Natural killer cell (primary cell): ENCODE data around the gene RNF181. TPM values are rescaled to one million over a fixed set of nuclear protein-coding genes. Genes with fewer than 3 reads are reported as not detected.

Experiments
- ATAC-seq, 3 donors: fragments of 150-1000 bp in 2 of 3; fragments of 200-7000 bp in 1 of 3; cut with Tn5 transposase; 1 replicate in 1 of 3; 2 replicates in 2 of 3; pipeline ENCODE4 v1.10.0; 2021; ENCODE audit warnings: mild to moderate bottlenecking in 2 of 3, moderate library complexity in 2 of 3
- DNase-seq, 2 donors: peaks; one replicate each; pipeline versions ENCODE4 v3.0.0 to v3.0.0-alpha.2; 2013 to 2021; ENCODE audit warnings: mixed read lengths in 1 of 2
- H3K27ac ChIP-seq: one replicate; pipeline ENCODE4 v1.5.1; 2013; ENCODE audit warnings: mild to moderate bottlenecking, low read length
- H3K27me3 ChIP-seq: one replicate; pipeline ENCODE4 v1.6.1; 2013; ENCODE audit warnings: low read length; ENCODE audit not compliant: control insufficient read depth, insufficient read depth
- H3K36me3 ChIP-seq: one replicate; pipeline ENCODE4 v1.6.1; 2013; ENCODE audit warnings: low read length; ENCODE audit not compliant: control insufficient read depth, insufficient read depth
- H3K4me1 ChIP-seq: one replicate; pipeline ENCODE4 v1.6.1; 2013; ENCODE audit warnings: low read length; ENCODE audit not compliant: control insufficient read depth, insufficient read depth
- H3K4me3 ChIP-seq: one replicate; pipeline ENCODE4 v1.5.1; 2013; ENCODE audit warnings: low read length
- H3K9me3 ChIP-seq: one replicate; pipeline ENCODE4 v1.6.1; 2013; ENCODE audit warnings: low read length; ENCODE audit not compliant: control insufficient read depth, insufficient read depth
- H3K27ac Mint-ChIP-seq, 2 donors: one replicate each; pipeline ENCODE4 v1.8.0; 2022; ENCODE audit warnings: mild to moderate bottlenecking in 2 of 2, mixed read lengths in 2 of 2, moderate library complexity in 1 of 2
- H3K27me3 Mint-ChIP-seq, 2 donors: one replicate each; pipeline ENCODE4 v1.8.0; 2022; ENCODE audit warnings: low read depth in 2 of 2, mixed read lengths in 2 of 2
- H3K36me3 Mint-ChIP-seq: one replicate; pipeline ENCODE4 v1.8.0; 2022; ENCODE audit warnings: mixed read lengths
- H3K4me1 Mint-ChIP-seq, 2 donors: one replicate each; pipeline ENCODE4 v1.8.0; 2022; ENCODE audit warnings: mixed read lengths in 2 of 2
- H3K4me3 Mint-ChIP-seq: one replicate; pipeline ENCODE4 v1.8.0; 2022; ENCODE audit warnings: mild to moderate bottlenecking, moderate library complexity, mixed read lengths
- H3K9me3 Mint-ChIP-seq, 2 donors: one replicate each; pipeline ENCODE4 v1.8.0; 2022; ENCODE audit warnings: mixed read lengths in 2 of 2
- CTCF ChIP-seq: fragments of 200-600 bp; IDR thresholded peaks from one replicate; pipeline ENCODE4 v1.8.0; 2022; ENCODE audit warnings: antibody characterized with exemption
- WGBS: methylation state at CpG from one replicate; pipeline ENCODE4 v1.1.7; 2013; ENCODE audit warnings: missing lambda C conversion rate; ENCODE audit not compliant: insufficient coverage; 5-methylcytosine and 5-hydroxymethylcytosine counted together
- intact Hi-C: fragments of 100-400 bp; cut with micrococcal nuclease; formaldehyde crosslinking; loops from one replicate; pipeline ENCODE4 v1.14.2; 2022
- total RNA-seq, 4 donors: library from RNA; stranded (reverse); fragments of 120-200 nt in 1 of 4; gene quantifications; one replicate each; pipeline versions ENCODE4 v1.2.3 to v1.2.4, GENCODE V29; 2013 to 2022

The RNF181 gene
- total RNA-seq, 3 donors from 2014 or later (not counting 1 experiment from before 2014, with no cell fraction given) = 65.0 to 75.0 (median 66.7) TPM

DNA sequence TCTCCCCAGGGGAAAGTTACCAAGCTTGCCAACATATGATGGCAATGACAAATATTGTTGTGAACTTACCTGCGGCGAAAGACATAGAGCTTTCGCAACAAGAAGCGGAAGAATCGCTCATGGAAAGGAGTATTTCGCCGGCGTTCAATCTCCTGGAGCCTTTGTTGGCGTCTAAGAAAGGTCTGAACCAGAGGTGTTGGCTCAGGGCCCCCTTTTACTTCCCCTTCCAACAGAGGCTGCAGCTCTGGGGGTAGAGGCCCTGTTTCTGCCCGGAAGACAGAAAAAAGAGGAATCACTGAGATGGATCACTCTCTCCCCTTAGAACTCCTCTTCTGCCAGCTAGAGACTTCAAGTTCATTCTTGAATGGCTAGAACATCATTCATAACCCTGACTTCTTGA is 45.1 kb upstream of the RNF181 start:
- H3K27ac Mint-ChIP-seq = no peak overlapping the region

DNA sequence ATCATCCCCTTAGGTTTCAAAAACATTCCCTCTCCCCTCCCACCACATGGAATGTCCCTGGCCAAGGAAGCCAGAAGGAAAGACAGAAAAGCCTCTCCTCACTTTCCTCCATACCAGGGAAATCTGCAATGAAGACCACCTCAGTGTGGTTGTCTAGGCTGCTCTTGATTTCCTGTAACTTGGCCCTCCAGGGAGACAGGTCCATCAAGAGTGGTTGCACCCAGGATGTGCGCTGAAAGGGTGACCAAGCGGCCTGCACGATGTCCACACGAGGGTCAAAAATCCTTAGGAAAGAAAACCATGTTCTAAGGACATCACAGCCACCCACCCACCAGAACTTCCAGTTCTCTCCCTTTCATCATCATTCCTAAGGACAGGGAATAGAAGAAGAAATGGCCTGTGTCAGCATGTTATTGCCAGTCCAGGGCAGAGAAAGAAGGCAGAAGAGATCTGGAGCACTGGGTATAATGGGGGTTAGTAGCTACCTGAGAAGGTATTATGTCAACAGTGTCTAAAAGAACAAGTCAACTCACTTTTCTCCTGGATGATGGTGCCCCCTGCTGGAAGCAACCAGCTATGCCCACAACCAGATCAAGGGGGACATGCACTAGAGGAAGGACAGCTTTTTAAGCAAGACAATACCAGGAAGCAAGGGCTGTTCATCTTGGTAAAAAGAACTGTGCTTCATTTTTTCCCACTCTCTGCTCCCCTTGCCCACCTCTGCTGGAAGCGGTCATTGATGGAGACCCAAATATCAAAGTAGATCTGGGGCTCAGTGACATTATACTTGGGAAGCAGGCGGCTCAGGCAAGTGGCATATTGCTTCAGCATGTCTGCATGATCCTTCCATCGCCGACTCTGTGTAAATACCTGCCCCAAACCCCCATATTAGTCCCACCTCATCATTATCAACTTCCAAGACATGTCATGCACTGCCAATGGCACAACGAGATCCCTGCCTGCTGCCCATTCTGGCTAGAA is 43.6 kb upstream of the RNF181 start:
- TF ChIP-seq CTCF = peak; percentile 88
- Mint-ChIP-seq H3K36me3 (no peaks in the 10 kb centered on the region), H3K27me3 (no peaks in the 10 kb centered on the region), H3K27ac (peak overlapping the region in 1 of 2 donors; percentile 29), H3K9me3 (no peaks in the 10 kb centered on the region), H3K4me3 (no peak overlapping the region), H3K4me1 (peaks cover 0 to 9% of the 10 kb centered on the region in 2 donors)
- ATAC-seq = peak; percentile 91 to 99 (median 95)
- Histone ChIP-seq H3K9me3 (no peaks in the 10 kb centered on the region), H3K4me1 (no peaks in the 10 kb centered on the region), H3K4me3 (no peak overlapping the region), H3K36me3 (peaks cover 46% of the 10 kb centered on the region), H3K27ac (no peak overlapping the region), H3K27me3 (no peaks in the 10 kb centered on the region)
- WGBS = 77% methylated on average over 9 of the region's 9 CpGs
- DNase-seq = peak; percentile 81 to 94
- intact Hi-C loops = loop anchor here (1.0 kb wide), 2 partner anchors 132 to 160 kb away; no protein-coding TSS in a partner anchor

More for the DNA sequence above, 45.1 kb upstream of the RNF181 start:
- no peak for ATAC-seq
- Mint-ChIP-seq H3K4me1 (peaks cover 0 to 9% of the 10 kb centered on the region in 2 donors), H3K9me3 (no peaks in the 10 kb centered on the region), H3K27me3 (no peaks in the 10 kb centered on the region), H3K4me3 (no peak overlapping the region), H3K36me3 (no peaks in the 10 kb centered on the region)
- no peaks in the 10 kb centered on the region for H3K4me1 ChIP-seq
- peaks cover 50% of the 10 kb centered on the region for H3K36me3 ChIP-seq
- H3K27me3 ChIP-seq = no peaks in the 10 kb centered on the region
- no peak for TF ChIP-seq CTCF
- H3K4me3 ChIP-seq = no peak overlapping the region
- no peak for DNase-seq
- no peaks in the 10 kb centered on the region for H3K9me3 ChIP-seq
- intact Hi-C loops = no loop called here
- H3K27ac ChIP-seq = no peak overlapping the region
- WGBS = 63% methylated on average over 10 of the region's 10 CpGs

DNA sequence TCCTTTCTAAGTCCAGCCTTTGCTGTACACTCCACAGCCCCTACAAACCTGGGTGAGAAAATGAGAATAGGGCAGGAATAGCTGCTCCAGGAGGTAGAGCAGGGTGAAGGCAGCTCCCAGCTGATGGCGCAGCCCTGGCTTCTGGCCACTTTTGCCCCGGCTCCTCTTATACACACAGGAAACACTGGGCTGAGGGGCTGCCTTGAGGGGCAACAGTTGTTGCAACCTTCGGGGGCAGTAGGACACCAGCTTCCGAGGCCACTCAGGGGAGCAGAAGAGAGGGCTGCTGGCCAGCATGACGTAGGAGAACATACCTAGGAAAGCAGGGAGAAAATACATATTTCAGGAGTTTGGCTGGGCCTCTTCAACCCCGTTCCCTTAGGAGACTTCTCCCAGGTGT is 42.4 kb upstream of the RNF181 start:
- Mint-ChIP-seq H3K36me3 (no peaks in the 10 kb centered on the region), H3K27me3 (no peaks in the 10 kb centered on the region), H3K9me3 (no peaks in the 10 kb centered on the region), H3K4me1 (peaks cover 0 to 15% of the 10 kb centered on the region in 2 donors), H3K27ac (no peak overlapping the region), H3K4me3 (no peak overlapping the region)
- no peak for ATAC-seq
- intact Hi-C loops = no loop called here
- Histone ChIP-seq H3K4me3 (no peak overlapping the region), H3K27ac (no peak overlapping the region), H3K9me3 (no peaks in the 10 kb centered on the region), H3K4me1 (no peaks in the 10 kb centered on the region), H3K36me3 (peaks cover 46% of the 10 kb centered on the region), H3K27me3 (no peaks in the 10 kb centered on the region)
- no peak for DNase-seq
- no peak for TF ChIP-seq CTCF
- WGBS = 95% methylated on average over 6 of the region's 6 CpGs
